Measurements from ENCODE around the gene LAMTOR3.

LAMTOR3 gene

GRCh38 chr4:99828477-99828876 lies 65.8 kb downstream of the LAMTOR3 start (continued):
- TF ChIP-seq, protein P1, sequence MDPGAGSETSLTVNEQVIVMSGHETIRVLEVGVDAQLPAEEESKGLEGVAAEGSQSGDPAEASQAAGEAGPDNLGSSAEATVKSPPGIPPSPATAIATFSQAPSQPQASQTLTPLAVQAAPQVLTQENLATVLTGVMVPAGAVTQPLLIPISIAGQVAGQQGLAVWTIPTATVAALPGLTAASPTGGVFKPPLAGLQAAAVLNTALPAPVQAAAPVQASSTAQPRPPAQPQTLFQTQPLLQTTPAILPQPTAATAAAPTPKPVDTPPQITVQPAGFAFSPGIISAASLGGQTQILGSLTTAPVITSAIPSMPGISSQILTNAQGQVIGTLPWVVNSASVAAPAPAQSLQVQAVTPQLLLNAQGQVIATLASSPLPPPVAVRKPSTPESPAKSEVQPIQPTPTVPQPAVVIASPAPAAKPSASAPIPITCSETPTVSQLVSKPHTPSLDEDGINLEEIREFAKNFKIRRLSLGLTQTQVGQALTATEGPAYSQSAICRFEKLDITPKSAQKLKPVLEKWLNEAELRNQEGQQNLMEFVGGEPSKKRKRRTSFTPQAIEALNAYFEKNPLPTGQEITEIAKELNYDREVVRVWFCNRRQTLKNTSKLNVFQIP (CRISPR knock-in tag; IDR thresholded peaks at IDR 0.05; ENCODE audit: borderline replicate concordance, low read depth): no peak
- no peak for TF ChIP-seq ZNF565 (CRISPR knock-in tag; conservative IDR thresholded peaks at IDR 0.05; ENCODE audit: low read depth)
- no peak for TF ChIP-seq ESRRG (CRISPR knock-in tag; IDR thresholded peaks at IDR 0.05)
- no peak for TF ChIP-seq ZFP30 (CRISPR knock-in tag; IDR thresholded peaks at IDR 0.05)
